ENCODE measurements around the gene ENOX1.

- TF ChIP-seq CTCF (IDR thresholded peaks at IDR 0.05; ENCODE audit: borderline replicate concordance, extremely low read depth, low read length, poor library complexity, severe bottlenecking) (no peak), EZH2 (IDR thresholded peaks at IDR 0.05; ENCODE audit: borderline replicate concordance, low read depth, low read length, severe bottlenecking) (no peak)
Observed at GRCh38 chr13:43776501-43777079, 10.2 kb downstream of the ENOX1 start.
